Activated CD4-positive, alpha-beta T cell treated with anti-CD3 and anti-CD28 coated beads, Interleukin-2, amount 50 U/mL, for 48 hours (primary cell): ENCODE results near the gene RANBP10.
"Not testable (repeated sequence)": the region's sequence is repeated elsewhere in the genome, so short reads cannot be mapped to it uniquely, and the experiment has no call there.

ENCODE experiments used
- DNase-seq, 2 experiments: peaks; one replicate each; pipeline ENCODE4 v3.0.0-alpha.2; 2020

The RANBP10 gene

GRCh38 chr16:67708368-67708771 is 98.0 kb downstream of the RANBP10 start:
- no peak for DNase-seq

- no peak for DNase-seq
Observed at GRCh38 chr16:67707790-67708189, 98.6 kb downstream of the RANBP10 start.

GRCh38 chr16:67707210-67707609 is 99.2 kb downstream of the RANBP10 start:
- DNase-seq = no peak

- no peak for DNase-seq
Observed at GRCh38 chr16:67704110-67704509, 102.2 kb downstream of the RANBP10 start.

- peak in 1 of 2 experiments; percentile 10 for DNase-seq
Observed at GRCh38 chr16:67703626-67704025, 102.7 kb downstream of the RANBP10 start.

GRCh38 chr16:67702130-67702529 is 104.2 kb downstream of the RANBP10 start:
- no peak for DNase-seq

GRCh38 chr16:67701420-67701819 is 104.9 kb downstream of the RANBP10 start:
- no peak for DNase-seq

- no peak for DNase-seq
Observed at GRCh38 chr16:67699265-67699664, 107.1 kb downstream of the RANBP10 start.

GRCh38 chr16:67697422-67698185 is 108.8 kb downstream of the RANBP10 start:
- DNase-seq = no peak

GRCh38 chr16:67694611-67695010 is 111.7 kb downstream of the RANBP10 start:
- DNase-seq = no peak

GRCh38 chr16:67693517-67694285 is 112.7 kb downstream of the RANBP10 start:
- not testable (repeated sequence) for DNase-seq

GRCh38 chr16:67685388-67686112 is 120.8 kb downstream of the RANBP10 start:
- DNase-seq = no peak

- no peak for DNase-seq
Observed at GRCh38 chr16:67683767-67684166, 122.6 kb downstream of the RANBP10 start.

- no peak for DNase-seq
Observed at GRCh38 chr16:67679935-67680897, 126.1 kb downstream of the RANBP10 start.

- DNase-seq = no peak
Observed at GRCh38 chr16:67678354-67679023, 127.9 kb downstream of the RANBP10 start.

- no peak for DNase-seq
Observed at GRCh38 chr16:67677712-67678111, 128.6 kb downstream of the RANBP10 start.

- DNase-seq = no peak
Observed at GRCh38 chr16:67676939-67677338, 129.4 kb downstream of the RANBP10 start.

- no peak for DNase-seq
Observed at GRCh38 chr16:67676516-67676915, 129.8 kb downstream of the RANBP10 start.

- DNase-seq = no peak
Observed at GRCh38 chr16:67675999-67676398, 130.4 kb downstream of the RANBP10 start.

GRCh38 chr16:67675579-67675935 is 130.8 kb downstream of the RANBP10 start:
- no peak for DNase-seq

- DNase-seq = no peak
Observed at GRCh38 chr16:67674851-67675578, 131.3 kb downstream of the RANBP10 start.
